KBM-7 (cell line): Measurements from ENCODE around the gene ZNF10.

Experiments
- DNase-seq: peaks from one replicate; pipeline ENCODE4 v3.0.0-alpha.2; 2015
- in situ Hi-C: fragments of 300-500 bp; cut with MboI; formaldehyde crosslinking; loops from 2 replicates; pipeline ENCODE4 v1.14.3; 2020; ENCODE audit warnings: low sequenced_read_pairs, low pct_unique_long_range_greater_than_20kb, mixed read lengths

ZNF10 gene

DNA sequence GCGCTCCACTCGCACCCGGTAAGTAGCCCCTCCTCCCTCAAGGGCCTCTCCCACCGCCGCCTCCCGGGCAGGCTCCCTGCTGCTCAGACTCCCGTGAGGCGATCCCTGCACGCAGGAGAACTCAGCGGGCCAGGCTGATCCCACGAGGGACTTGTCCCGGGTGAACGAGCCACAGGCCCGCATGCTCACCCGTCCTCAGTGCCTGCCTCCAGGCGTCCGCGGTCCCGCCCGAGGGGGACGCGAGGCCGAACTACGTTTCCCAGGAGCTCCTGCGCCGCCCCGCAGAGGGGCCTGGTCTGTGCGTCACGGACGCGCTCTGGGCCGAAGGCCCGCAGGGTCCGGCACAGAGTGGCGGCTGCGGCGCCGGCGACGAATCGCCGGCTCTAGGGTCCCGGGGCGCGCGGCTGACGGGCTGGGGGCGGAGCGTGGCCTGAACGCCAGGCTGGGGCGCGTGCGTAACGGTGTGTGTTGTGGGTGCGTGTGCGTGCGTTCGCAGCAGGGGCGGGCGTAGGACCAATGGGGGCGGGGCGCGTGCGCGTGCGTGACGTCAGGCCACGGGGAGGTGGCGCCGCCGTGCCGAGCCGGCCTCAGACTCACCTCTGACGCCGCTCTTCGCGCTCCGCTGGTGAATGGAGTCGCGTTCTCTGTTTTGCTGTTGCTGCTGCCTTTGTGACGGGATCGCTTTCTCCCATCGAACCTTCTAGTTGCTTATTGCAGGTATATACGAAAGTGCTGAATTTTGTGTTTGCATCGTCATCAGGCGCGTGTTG is at the start of gene ZNF10, which contains the start of gene ZNF891:
Gene ZNF10, plus strand, starts transcription at position 590 of the 770 bp plus-strand sequence. CDS start 13,866 bp downstream, outside the sequence.
Gene ZNF891, minus strand, starts transcription at position 237 of the 770 bp plus-strand sequence. CDS start 8,356 bp downstream, outside the sequence.
- in situ Hi-C loops, result no loop called here

DNA sequence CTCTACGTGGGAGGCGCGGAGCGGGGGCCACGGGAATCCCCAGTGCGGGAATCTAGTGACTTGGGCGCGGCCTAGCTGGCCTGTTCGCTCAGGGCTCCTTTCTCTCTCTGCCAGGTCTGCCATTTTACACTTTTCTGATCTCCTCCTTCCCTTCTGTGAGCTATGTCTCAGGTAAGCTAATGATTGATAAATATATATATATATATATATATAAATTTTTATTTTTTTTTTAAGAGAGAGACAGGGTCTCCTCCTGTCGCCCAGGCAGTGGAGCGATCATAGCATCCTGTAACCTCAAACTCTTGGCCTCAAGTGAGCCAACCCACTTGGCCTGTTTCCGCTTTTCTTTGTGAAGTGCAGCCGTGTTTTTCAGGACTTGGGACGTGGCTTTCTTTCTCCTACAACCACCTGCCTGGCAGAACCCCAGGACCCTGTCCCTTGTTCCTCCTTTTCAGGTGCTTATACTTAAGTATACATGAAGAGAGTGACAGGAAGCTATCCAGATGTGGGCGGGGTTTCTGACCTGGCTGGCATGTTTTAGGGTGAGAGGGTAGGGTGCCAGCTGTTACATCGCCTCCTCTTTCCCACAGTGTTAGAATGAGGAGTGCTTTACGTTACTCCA is 49.2 kb upstream of the ZNF10 start:
- DNase-seq, result peak; percentile 14
- in situ Hi-C loops, result no loop called here

More for the DNA sequence above, at the start of gene ZNF10, which contains the start of gene ZNF891:
- DNase-seq, result peak; percentile 96

DNA sequence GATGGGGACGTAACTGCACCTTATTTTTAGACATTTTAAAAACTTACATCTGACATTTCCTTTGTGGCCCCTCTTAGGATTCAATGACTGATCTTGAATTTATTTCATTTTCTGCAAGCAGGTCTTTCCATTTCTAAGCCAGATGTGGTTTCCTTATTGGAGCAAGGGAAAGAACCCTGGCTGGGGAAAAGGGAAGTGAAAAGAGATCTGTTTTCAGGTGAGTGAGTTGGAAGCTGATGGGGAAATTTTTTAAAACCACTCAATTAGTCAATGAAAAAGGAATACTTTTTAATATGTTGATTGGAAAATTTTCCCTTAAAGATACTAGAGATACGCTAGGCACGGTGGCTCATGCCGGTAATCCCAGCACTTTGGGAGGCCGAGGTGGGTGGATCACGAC is 47.1 kb upstream of the ZNF10 start:
- no peak for DNase-seq
- in situ Hi-C loops, result no loop called here

DNA sequence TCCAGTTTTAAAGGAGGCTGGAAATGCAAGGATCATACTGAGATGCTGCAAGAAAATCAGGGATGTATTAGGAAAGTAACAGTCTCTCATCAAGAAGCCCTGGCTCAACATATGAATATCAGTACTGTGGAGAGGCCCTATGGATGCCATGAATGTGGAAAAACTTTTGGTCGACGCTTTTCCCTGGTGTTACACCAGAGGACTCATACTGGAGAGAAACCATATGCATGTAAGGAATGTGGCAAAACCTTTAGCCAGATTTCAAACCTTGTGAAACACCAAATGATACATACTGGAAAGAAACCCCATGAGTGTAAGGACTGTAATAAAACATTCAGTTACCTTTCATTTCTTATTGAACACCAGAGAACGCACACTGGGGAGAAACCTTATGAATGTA is 24.8 kb upstream of the ZNF10 start:
- DNase-seq, result peak; percentile 19
- in situ Hi-C loops, result no loop called here

DNA sequence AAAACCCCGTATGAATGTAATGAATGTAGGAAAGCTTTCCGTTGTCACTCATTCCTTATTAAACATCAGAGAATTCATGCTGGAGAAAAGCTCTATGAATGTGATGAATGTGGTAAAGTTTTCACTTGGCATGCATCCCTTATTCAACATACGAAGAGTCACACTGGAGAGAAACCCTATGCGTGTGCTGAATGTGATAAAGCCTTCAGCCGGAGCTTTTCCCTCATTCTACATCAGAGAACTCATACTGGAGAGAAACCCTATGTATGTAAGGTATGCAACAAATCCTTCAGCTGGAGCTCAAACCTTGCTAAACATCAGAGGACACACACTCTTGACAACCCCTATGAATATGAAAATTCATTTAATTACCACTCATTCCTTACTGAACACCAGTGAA is 24.2 kb upstream of the ZNF10 start:
- DNase-seq, result peak; percentile 39
- in situ Hi-C loops, result no loop called here

DNA sequence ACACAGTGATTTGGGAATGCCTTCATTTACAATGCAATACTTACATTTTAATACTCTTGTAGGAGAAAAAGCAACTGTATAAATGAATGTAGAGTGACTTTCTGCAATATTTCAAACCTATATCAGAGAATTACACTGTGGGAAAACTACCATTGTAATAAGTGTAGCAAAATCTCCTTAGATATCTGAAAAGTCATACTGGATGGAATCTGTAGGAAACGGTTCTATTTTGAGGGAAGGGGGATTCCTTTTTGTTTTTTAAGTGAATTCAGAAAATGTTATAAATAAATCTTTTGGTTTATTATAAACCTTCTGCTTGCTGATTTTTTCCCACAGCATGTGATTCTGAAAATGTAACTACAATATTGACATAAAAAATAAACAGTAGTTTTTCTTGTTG is 23.3 kb upstream of the ZNF10 start:
- DNase-seq, result no peak
- in situ Hi-C loops, result no loop called here

DNA sequence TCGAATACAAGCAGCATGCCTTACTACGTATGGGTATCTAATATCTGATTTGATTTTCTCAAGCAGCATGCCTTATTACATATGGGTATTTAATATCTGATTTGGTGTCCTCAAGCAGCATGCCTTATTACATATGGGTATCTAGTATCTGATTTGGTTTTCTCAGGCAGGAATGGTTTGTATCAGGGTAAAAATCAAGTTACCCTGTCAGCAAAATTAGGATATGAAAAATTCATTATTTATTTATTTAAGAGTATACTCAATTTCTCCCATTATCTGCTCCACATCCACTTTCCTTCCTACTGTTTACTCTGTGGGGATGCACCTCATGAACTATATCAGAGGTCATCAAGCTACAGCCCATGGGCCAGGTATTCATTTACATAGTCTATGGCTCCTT is 22.3 kb upstream of the ZNF10 start:
- in situ Hi-C loops, result no loop called here
- no peak for DNase-seq

DNA sequence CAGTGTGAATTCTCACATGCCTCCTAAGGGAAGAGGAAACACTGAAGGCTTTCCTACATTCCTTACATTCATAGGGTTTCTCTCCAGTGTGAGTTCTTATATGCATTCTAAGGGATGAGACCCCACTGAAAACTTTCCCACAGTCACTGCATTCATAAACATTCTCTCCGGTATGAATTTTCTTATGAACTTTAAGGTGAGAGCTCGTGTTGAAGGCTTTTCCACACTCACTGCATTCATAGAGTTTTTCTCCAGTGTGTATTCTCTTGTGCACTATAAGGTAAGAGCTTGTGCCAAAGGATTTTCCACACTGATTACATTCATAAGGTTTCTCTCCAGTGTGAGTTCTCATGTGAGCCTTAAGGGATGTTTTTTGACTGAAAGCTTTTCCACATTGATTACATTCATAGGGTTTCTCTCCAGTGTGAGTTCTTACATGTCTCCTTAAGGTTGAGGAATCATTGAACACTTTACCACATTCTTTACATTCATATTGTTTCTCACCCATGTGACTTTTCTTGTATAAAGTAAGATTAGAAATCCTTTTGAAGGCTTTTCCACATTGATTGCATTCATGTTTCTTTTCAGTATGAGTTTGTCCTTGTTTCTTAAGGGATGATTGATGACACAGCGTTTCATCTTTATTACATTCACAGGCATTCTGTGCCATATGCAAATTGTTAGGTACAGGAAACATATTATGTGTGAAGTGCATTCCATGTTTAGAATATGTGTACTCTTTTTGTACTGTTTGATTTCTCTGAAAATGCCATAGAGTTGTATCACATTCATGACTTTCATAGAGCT is 9.8 kb upstream of the ZNF10 start:
- in situ Hi-C loops, result no loop called here
- DNase-seq, result no peak

DNA sequence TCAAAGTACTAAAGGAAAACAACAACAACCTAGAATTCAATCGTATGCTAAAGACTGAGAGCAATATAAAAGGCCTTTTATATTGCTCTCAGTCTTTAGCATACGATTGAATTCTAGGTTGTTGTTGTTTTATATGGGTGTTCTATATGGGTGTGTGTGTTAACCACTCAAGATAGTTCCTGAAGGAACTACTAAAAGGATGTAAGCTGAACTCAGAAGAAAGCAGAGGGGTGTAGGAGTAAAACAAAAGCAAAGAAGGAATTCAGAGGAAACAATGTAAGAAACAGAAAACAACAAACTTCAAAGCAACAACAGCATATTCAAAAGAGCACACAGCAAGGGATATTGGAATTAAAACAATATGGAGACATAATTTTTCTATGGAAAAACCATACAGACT is 5.8 kb upstream of the ZNF10 start:
- in situ Hi-C loops, result no loop called here
- no peak for DNase-seq

DNA sequence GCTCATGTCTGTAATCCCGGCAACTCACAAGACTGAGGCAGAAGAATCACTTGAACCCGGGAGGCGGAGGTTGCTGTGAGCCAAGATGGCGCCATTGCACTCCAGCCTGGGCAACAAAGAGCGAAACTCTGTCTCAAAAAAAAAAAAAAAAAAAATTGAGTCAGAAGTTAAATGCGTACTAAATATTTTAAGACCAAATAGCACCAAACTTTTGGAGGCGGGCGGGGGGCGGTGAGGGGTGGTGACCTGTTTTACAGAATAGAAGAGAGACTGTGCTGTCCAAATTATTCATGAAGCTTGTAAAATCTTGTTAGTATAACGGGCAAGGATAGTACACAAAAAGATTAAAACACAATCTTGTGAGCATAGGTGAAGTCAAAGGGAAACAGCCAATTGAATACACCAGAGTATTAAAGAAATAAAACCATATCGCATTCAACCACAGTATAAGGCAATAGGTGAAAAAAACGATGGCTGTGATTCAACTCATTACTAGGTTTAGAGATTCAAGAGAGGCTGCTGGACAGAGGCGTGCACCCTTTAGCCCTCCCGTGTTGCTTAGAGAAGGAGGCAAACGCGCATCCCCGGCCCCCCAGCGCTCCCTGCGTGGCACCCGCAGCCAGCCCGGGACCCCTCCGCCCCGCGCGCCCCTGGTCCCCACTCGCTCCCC is 924 bp upstream of the ZNF10 start:
- in situ Hi-C loops, result no loop called here
- DNase-seq, result no peak

DNA sequence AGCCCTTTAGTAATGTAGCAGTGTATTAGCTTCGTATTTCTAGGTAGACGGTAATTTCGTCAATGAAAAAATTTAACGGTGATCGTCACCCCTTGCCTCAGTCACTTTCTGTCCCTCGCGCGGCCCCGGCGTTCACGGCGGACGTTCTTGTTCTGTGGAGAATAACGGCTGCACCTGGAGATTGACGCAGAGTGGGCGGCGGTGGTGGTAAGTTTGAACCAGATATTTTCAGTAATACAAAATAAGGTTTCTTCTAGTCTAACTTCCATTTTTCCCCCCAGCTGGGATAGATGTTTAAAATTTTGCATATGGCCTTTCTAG is 341 bp downstream of the ZNF10 start:
- DNase-seq, result no peak
- in situ Hi-C loops, result no loop called here

DNA sequence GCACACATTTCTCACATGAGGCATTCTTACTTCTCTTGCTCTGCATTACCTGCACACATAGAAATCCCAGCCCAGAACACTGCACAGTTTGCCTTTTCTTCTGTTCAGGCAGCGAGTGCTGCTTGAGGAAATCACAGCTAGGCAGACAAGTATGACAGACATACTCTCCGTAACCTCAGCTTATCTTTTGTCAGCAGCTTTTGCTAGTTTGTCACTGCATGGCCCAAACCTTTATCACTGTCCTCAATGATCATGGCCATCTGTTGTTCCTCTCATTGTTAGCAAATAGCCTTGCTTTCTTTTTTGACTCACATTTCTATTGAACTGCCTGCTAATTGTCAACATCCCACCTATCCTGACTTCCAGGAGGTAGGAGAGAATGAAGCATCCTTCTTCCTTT is 5.3 kb downstream of the ZNF10 start:
- in situ Hi-C loops, result no loop called here
- DNase-seq, result no peak

DNA sequence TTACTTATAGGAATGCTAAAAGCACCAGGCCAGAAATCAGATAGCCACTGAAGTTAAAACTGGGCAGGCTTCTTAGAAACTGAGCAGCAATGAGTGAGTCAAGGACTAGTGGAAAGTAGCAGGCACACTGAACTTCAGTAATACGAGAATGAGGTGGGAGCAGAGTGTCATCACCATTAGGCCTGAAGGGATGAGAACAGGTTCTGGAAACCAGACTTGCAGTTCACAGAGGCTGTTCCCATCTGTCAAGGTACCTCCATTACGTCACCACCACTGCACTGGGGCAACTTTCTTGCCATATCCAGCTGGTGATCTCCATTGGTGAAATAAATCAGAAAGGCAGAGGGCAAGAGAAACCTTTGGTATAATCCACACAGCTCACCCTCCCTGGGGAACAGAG is 15.6 kb downstream of the ZNF10 start:
- in situ Hi-C loops, result no loop called here
- DNase-seq, result no peak

DNA sequence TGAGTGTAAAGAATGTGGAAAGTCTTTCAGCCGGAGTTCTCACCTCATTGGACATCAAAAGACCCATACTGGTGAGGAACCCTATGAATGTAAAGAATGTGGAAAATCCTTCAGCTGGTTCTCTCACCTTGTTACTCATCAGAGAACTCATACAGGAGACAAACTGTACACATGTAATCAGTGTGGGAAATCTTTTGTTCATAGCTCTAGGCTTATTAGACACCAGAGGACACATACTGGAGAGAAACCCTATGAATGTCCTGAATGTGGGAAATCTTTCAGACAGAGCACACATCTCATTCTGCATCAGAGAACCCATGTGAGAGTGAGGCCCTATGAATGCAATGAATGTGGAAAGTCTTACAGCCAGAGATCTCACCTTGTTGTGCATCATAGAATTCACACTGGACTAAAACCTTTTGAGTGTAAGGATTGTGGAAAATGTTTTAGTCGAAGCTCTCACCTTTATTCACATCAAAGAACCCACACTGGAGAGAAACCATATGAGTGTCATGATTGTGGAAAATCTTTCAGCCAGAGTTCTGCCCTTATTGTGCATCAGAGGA is 25.8 kb downstream of the ZNF10 start:
- in situ Hi-C loops, result no loop called here
- no peak for DNase-seq

DNA sequence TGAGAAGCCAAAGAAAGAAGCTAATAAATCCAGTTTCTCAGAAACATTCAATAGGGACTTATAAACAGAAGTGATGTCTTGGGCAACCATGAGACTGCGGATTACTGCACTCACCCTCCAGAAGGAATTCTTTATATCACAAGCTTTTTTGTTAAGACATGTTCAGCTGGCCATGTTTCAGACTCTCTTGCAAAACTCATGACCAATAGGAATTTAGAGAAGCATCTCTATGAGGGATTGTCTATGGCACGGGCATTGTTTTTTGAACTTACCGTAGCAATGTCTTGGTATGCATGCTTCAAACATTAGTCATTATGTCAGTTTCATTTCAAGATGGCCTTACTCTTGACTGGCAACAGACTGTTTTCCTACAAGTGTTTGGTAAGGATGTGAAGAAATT is 35.3 kb downstream of the ZNF10 start:
- no peak for DNase-seq
- in situ Hi-C loops, result no loop called here

DNA sequence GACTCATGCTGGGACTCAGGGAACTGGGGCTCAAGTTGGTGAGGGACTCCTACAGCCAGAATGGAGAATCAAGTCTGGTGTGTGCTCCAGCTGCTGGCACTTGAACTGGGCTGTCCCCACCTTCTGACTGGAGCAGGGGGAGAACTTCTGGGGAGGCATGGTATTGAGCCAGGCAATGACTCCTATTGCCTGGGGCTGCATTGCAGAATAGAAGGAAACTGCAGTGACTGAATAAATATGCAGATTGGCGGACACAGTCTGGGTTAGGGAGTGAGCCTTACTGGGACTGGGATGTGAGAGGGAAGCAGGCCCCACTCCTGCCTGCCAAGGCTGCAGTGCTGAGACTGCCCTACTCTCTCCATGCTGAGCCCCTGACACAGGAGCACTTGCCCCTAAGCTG is 42.1 kb downstream of the ZNF10 start:
- in situ Hi-C loops, result no loop called here

DNA sequence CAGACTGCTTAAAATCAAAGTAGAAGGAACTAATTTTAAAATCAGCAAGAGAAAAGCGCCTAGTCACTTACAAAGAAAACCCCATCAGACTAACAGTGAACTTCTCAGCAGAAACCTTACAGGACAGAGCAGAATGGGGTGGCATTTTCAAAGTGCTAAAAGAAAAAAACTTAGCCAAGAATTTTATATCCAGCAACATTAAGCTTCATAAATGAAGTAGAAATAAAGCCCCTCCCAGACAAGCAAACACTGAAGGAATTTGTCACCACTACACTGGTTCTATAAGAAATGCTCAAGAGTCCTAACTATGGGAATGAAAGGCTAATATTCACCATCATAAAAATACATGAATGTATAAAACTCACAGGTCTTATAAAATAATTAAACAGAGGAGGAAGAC is 44.5 kb downstream of the ZNF10 start:
- DNase-seq, result no peak
- in situ Hi-C loops, result no loop called here

More for the DNA sequence above, 42.1 kb downstream of the ZNF10 start:
- no peak for DNase-seq

DNA sequence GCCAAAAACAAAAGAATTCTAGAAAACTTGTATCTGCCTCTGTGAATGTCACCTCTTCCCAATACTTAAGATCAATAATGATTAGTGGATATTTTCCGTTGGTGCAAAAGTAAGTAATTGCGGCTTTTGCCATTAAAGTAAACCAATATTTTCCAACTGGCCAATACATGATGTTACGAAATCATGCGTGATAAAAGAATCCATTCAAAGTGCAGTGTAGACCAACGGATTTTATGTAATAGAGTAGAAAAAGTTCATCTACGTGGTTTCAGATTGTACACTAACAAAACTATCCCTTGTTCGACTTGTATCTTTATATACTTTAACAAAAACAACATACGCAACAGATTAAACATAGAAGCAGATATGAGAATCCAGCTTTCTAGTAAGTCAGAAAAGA is 50.2 kb downstream of the ZNF10 start:
- in situ Hi-C loops, result no loop called here
- DNase-seq, result no peak

DNA sequence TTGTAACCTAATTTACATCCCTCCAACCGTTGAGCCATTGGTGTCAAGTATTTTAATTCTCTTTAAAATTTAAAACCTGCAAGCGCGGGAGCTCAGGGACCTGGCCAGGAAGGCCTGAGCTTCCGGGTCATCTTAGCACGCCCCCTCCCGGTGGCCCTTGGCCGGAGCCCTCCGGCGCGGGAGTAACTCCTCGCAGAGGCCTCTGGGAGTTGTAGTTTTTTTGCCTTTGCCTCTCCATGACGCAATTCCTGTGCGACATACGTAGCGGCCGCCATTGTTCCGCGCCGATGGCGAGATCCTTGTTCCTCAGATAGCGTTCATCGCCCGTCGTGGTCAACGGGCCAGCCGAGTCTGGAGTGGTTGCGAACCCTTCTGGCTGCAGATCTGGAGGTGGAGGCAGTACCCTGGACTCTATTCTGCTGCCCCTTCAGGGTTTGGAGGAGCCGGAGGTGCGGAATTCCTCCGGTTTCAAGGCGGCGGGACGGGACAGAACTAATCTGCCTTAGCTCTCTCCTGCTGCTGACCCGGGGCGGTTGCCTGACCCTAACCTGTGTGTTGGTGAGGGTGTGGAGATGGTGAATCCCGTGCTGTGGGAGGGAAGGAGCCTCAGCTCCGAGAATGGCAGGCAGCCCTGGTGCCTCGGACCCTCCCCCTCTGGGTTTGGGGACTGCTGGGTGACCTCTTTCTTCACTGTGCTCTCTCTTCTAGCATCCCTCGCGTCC is 51.0 kb downstream of the ZNF10 start, which contains the start of gene ZNF268:
Gene ZNF268, plus strand, starts transcription at position 258 of the 722 bp plus-strand sequence. CDS start 503 bp downstream, outside the sequence.
- DNase-seq, result peak; percentile 96
- in situ Hi-C loops, result no loop called here
